ENCODE measurements around the gene LPIN1. TPM values are rescaled to one million over a fixed set of nuclear protein-coding genes. Genes with fewer than 3 reads are reported as not detected.
A peak's percentile ranks its signal among the peaks of the same experiment; 100 is the strongest.

Gene LPIN1
- total RNA-seq, 1 experiment from 2014 or later: 4.4 TPM

DNA sequence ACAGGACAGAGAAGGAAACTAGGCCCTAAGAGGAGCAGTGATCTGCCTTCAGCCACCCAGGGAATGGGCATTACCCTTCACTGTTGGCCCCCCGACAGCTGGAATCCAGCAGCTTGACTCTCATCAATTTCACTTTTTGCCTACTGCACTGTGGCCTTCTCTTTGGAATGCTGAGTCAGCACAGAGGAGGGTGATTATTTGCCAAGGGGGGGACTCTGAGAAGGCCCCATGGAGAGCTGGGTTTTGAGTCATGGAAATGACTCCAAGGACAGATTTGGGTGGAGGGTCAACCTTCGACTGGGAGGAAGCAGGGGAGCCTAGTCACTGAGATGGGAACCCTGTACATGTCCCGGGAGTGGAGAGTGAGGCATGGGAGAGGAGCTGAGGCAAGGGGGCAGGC lies 38.3 kb upstream of the LPIN1 start:
- peaks cover 0 to 5% (median 4%) of the 10 kb centered on the region in 3 experiments; a peak in 5 of 7 replicates for H3K36me3 Mint-ChIP-seq (ENCODE audit: insufficient read depth in 1 of 3, low read depth in 3 of 3)
- no peaks in the 10 kb centered on the region for H3K79me2 ChIP-seq (ENCODE audit: insufficient read depth, low read length)
- no peak for DNase-seq
- no peak overlapping the region for H3K56ac ChIP-seq (ENCODE audit: insufficient read length, low read depth, low read length)
- H2BK120ac ChIP-seq (ENCODE audit: low read depth, low read length, poor library complexity, severe bottlenecking): no peak overlapping the region
- H3K9me3 Mint-ChIP-seq: peaks cover 5 to 9% of the 10 kb centered on the region in 2 experiments
- peaks cover 7% of the 10 kb centered on the region for H3K27me3 Mint-ChIP-seq (ENCODE audit: low read depth)
- H3K14ac ChIP-seq (ENCODE audit: insufficient read depth, low read length): peak overlapping the region; percentile 56; the same call in 1 of the 2 replicates
- H3K4me1 ChIP-seq (ENCODE audit: insufficient read depth, low read length): no peaks in the 10 kb centered on the region
- H3K27ac Mint-ChIP-seq: peak overlapping the region in 1 of 3 experiments; percentile 49; a peak in 1 of 7 replicates
- H3K9ac ChIP-seq (ENCODE audit: extremely low read depth, insufficient read length, low read length): no peak overlapping the region
- no peak overlapping the region for H4K5ac ChIP-seq (ENCODE audit: insufficient read length, low read depth, low read length)
- no peak for TF ChIP-seq CTCF (conservative IDR thresholded peaks at IDR 0.05)
- H3K9me3 ChIP-seq (ENCODE audit: control insufficient read depth, low read depth, low read length): no peaks in the 10 kb centered on the region
- H3K27me3 ChIP-seq (ENCODE audit: insufficient read depth, low read length): no peaks in the 10 kb centered on the region
- H4K20me1 ChIP-seq (ENCODE audit: control insufficient read depth, insufficient read depth, insufficient read length): no peaks in the 10 kb centered on the region
- no peak overlapping the region for H3K27ac ChIP-seq (ENCODE audit: insufficient read length, low read depth, low read length)
- no peak overlapping the region for H2AFZ ChIP-seq (ENCODE audit: low read length)
- H2BK20ac ChIP-seq (ENCODE audit: low read depth, low read length, poor library complexity, severe bottlenecking): no peak overlapping the region
- H4K91ac ChIP-seq (ENCODE audit: insufficient read length, low read depth, low read length): no peak overlapping the region
- no peak overlapping the region for H2AK5ac ChIP-seq (ENCODE audit: insufficient read length, low read length)
- H3K23me2 ChIP-seq (ENCODE audit: insufficient read length, low read depth, low read length, poor library complexity, severe bottlenecking): no peaks in the 10 kb centered on the region
- no peak overlapping the region for H3K18ac ChIP-seq (ENCODE audit: insufficient read length, low read depth, low read length)
- no peaks in the 10 kb centered on the region for H3K79me1 ChIP-seq (ENCODE audit: insufficient read depth, low read depth, low read length, poor library complexity, severe bottlenecking)
- H3K4me1 Mint-ChIP-seq: no peaks in the 10 kb centered on the region
- no peak overlapping the region for H3T11ph ChIP-seq (ENCODE audit: low read length)
- H3K4me2 ChIP-seq (ENCODE audit: insufficient read depth, insufficient read length, low read length): no peak overlapping the region
- no CpG with 5 or more reads among the region's 3 CpGs for WGBS (ENCODE audit: extremely low coverage, insufficient read length, low lambda C conversion rate)
- no peak overlapping the region for H2BK12ac ChIP-seq (ENCODE audit: insufficient read length, low read depth, low read length)
- H3K23ac ChIP-seq (ENCODE audit: insufficient read length, low read depth, low read length): no peak overlapping the region
- H3K4me3 Mint-ChIP-seq: no peak overlapping the region
- H2BK15ac ChIP-seq (ENCODE audit: low read depth, low read length): no peak overlapping the region
- no peak overlapping the region for H4K8ac ChIP-seq (replicated peaks; ENCODE audit: insufficient read length, low read depth, low read length)
- H3K4ac ChIP-seq (ENCODE audit: low read depth, low read length): no peak overlapping the region
- H2BK5ac ChIP-seq (ENCODE audit: insufficient read length, low read length): no peak overlapping the region

All from H9 (cell line).